Upper lobe of left lung (tissue), 4 donors: ENCODE measurements around the gene DICER1.

Experiments used
- EP300 ChIP-seq, 4 donors: sonication (generic); formaldehyde crosslinking; IDR thresholded peaks; one replicate each; pipeline ENCODE4 v1.5.1; 2017; ENCODE audit warnings: antibody characterized with exemption in 4 of 4, control low read depth in 2 of 4
- POLR2A ChIP-seq, 4 donors: fragments of 450-650 bp; IDR thresholded peaks; one replicate each; pipeline ENCODE4 v1.5.1; 2016 to 2017; ENCODE audit warnings: antibody characterized with exemption in 4 of 4, mild to moderate bottlenecking in 2 of 4
- POLR2AphosphoS5 ChIP-seq, 2 donors: sonication (generic); formaldehyde crosslinking; IDR thresholded peaks; one replicate each; pipeline ENCODE4 v1.5.1; 2017; ENCODE audit warnings: antibody characterized with exemption in 2 of 2
- TF ChIP-seq, protein P1 (sequence below), 6 experiments: fragments of 450-650 bp in 4 of 6; fragments of 200-600 bp in 2 of 6; sonication (generic) in 2 of 6; IDR thresholded peaks; one replicate each; pipeline ENCODE4 v1.5.1; 2016 to 2019; ENCODE audit warnings: antibody characterized with exemption in 6 of 6

DNA sequence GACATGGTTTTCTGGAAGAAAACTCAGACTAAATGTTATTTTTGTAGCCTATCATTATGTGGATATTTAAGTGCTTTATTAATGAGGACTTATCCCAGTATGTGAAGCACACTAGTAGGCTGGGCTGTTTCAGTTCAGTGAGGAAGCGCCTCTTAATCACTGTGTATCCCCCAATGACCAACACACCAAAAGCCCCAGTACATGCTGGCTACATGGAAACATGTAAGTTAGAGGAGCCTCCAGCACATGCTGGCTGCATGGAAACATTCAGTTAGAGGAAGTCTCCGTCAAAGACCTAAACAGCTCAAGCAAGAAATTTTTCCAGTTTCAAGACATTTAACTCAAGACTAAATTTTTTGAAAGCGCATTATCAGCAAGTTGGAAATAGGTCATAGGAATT is 26.8 kb downstream of the DICER1 start:
- TF ChIP-seq POLR2A (IDR thresholded peaks at IDR 0.05) (no peak), POLR2AphosphoS5 (IDR thresholded peaks at IDR 0.05) (no peak), EP300 (IDR thresholded peaks at IDR 0.05) (no peak)
- TF ChIP-seq, protein P1, sequence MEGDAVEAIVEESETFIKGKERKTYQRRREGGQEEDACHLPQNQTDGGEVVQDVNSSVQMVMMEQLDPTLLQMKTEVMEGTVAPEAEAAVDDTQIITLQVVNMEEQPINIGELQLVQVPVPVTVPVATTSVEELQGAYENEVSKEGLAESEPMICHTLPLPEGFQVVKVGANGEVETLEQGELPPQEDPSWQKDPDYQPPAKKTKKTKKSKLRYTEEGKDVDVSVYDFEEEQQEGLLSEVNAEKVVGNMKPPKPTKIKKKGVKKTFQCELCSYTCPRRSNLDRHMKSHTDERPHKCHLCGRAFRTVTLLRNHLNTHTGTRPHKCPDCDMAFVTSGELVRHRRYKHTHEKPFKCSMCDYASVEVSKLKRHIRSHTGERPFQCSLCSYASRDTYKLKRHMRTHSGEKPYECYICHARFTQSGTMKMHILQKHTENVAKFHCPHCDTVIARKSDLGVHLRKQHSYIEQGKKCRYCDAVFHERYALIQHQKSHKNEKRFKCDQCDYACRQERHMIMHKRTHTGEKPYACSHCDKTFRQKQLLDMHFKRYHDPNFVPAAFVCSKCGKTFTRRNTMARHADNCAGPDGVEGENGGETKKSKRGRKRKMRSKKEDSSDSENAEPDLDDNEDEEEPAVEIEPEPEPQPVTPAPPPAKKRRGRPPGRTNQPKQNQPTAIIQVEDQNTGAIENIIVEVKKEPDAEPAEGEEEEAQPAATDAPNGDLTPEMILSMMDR (IDR thresholded peaks at IDR 0.05): no peak
